Measurements from ENCODE around the gene NEURL1.

Gene NEURL1

DNA sequence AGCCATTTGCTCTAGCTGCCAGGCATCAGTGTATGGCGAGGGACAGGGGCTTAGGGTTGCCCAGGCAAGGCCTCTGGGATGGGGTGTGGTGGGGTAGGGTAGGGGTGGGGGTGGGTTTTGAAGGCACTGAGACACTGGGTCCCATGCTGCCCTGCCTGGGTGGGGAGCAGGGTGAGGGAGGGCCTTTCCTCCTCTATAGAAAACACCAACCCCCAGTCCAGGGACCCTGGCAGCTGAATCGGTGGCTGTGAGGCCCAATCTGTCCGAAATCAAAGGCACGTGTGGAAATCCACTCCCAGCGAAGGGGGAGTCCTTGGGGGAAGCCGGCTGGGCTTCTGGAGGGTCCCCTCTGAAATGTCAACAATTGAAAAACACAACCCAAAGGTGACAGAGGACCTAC, 106.4 kb downstream of the NEURL1 start:
- H3K4me3 ChIP-seq (ENCODE audit: low read depth, low read length): no peak overlapping the region
- no peak for TF ChIP-seq CTCF (IDR thresholded peaks at IDR 0.05; ENCODE audit: borderline replicate concordance, insufficient read depth, low read depth, low read length)

DNA sequence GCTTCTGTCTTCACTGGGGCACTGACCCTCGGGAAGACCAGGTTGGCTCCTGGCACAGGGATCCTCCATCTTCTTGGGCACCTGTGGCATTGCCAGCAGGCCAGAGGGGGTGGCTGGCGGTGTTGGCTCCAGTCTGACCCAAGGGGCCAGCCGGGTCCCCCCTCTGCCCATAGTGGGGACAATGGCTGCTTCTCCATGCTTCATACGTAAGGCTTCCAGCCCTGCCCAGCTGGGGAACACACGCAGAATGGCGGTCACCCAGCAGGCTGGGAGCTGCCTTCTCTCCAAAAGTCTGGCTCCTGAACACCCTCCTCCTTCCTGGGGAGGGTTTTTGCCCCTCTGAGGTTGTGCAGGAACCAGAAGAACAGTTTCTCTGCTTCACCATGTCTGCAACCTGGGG, 106.8 kb downstream of the NEURL1 start:
- TF ChIP-seq CTCF (IDR thresholded peaks at IDR 0.05; ENCODE audit: borderline replicate concordance, insufficient read depth, low read depth, low read length): no peak
- no peak overlapping the region for H3K4me3 ChIP-seq (ENCODE audit: low read depth, low read length)

GRCh38 chr10:103600956-103601569, 107.6 kb downstream of the NEURL1 start:
- H3K4me3 ChIP-seq (ENCODE audit: low read depth, low read length): no peak overlapping the region
- no peak for TF ChIP-seq CTCF (IDR thresholded peaks at IDR 0.05; ENCODE audit: borderline replicate concordance, insufficient read depth, low read depth, low read length)

DNA sequence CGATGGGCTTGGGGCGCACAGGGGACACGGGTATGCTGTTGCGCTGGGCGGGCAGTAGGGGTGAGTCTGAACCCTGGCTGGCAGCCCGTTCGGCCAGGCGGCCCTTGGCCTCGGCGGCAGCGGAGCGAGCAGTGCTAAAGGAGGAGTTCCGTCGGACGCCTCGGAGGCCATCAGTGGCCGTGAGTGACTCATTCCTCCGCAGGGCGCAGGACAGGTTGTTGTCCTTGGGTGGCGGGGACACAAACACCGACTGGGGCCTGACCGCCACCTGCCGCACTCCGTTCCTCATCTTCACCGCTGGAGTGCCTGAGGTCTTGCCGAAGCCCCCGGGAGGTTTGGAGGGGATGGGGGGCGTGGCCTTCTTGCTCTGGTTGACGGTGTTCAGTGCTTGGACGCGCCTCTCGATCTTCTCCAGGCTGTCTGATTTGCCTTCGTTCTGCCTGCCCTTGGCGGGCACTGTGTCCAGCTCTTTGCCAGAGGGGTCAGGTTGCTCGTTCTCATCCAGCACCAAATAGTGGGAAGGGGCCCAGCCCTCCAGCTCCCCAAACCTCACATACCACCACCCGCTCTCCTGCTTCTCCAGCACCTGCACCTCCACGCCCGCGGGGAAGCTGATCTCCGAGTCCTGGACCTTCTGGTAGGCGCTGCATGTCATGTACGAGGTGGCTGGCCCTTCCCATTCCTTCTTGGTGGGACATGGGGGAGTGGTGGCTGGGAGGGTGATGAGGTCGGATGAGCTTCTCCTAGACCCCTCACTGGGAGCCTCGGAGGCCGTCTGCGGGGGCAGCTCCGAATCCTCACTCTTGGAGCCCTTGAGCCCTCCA, 108.7 kb downstream of the NEURL1 start:
- H3K4me3 ChIP-seq (ENCODE audit: low read depth, low read length): no peak overlapping the region
- no peak for TF ChIP-seq CTCF (IDR thresholded peaks at IDR 0.05; ENCODE audit: borderline replicate concordance, insufficient read depth, low read depth, low read length)

GRCh38 chr10:103602852-103603155, 109.3 kb downstream of the NEURL1 start:
- no peak for TF ChIP-seq CTCF (IDR thresholded peaks at IDR 0.05; ENCODE audit: borderline replicate concordance, insufficient read depth, low read depth, low read length)

GRCh38 chr10:103603382-103603781, 109.9 kb downstream of the NEURL1 start:
- no peak for TF ChIP-seq CTCF (IDR thresholded peaks at IDR 0.05; ENCODE audit: borderline replicate concordance, insufficient read depth, low read depth, low read length)
- no peak overlapping the region for H3K4me3 ChIP-seq (ENCODE audit: low read depth, low read length)

More at GRCh38 chr10:103602852-103603155, 109.3 kb downstream of the NEURL1 start:
- no peak overlapping the region for H3K4me3 ChIP-seq (ENCODE audit: low read depth, low read length)
